ENCODE measurements around the gene PSORS1C2.
A peak's percentile ranks its signal among the peaks of the same experiment; 100 is the strongest.

The PSORS1C2 gene

GRCh38 chr6:31120151-31120915, 18.5 kb downstream of the PSORS1C2 start, which contains the start of gene CDSN:
Gene CDSN (minus strand): TSS chr6:31120446. CDS start chr6:31120419, 27 bp downstream.
- DNase-seq = no peak
- in situ Hi-C loops (cut with MboI; ENCODE audit: low pct_unique_long_range_greater_than_20kb, low sequenced_read_pairs) = no loop called here

GRCh38 chr6:31118178-31118577, 20.7 kb downstream of the PSORS1C2 start:
- in situ Hi-C loops (cut with MboI; ENCODE audit: low pct_unique_long_range_greater_than_20kb, low sequenced_read_pairs) = no loop called here
- DNase-seq = no peak

GRCh38 chr6:31116661-31117385, 22.0 kb downstream of the PSORS1C2 start:
- in situ Hi-C loops (cut with MboI; ENCODE audit: low pct_unique_long_range_greater_than_20kb, low sequenced_read_pairs) = no loop called here

DNA sequence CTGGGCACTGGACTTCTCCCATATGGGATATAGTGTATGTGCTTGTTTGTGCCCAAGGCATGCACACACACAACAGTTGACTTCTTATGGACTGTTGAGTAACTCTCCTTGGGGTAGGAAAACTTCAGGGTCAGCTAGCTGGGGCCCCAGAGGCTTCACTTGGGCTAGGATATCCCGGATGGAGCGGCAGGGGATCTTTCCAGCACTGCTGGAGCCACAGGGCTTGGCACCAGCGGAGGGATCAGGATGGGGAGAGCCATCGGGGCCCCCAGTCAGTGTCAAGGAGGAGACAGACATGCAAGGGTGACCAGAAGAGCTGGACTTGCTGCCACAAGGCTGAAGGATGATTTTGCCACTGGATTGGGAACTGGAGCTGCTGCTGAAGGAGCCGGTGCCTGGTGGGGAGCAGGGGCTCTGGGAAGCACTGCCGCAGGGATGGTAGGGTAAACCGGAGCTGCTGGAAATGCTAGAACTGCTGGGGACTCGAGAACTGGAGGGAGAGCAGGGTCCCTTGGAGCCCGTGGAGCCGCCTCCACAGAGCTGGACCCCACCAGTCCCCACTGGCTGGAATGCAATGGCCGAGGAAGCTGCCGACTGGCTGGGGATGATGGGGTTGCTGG, 22.8 kb downstream of the PSORS1C2 start:
- in situ Hi-C loops (cut with MboI; ENCODE audit: low pct_unique_long_range_greater_than_20kb, low sequenced_read_pairs) = no loop called here
- DNase-seq = no peak

More at GRCh38 chr6:31116661-31117385, 22.0 kb downstream of the PSORS1C2 start:
- DNase-seq = no peak

GRCh38 chr6:31114970-31115849, 23.7 kb downstream of the PSORS1C2 start:
- DNase-seq = no peak
- in situ Hi-C loops (cut with MboI; ENCODE audit: low pct_unique_long_range_greater_than_20kb, low sequenced_read_pairs) = no loop called here

DNA sequence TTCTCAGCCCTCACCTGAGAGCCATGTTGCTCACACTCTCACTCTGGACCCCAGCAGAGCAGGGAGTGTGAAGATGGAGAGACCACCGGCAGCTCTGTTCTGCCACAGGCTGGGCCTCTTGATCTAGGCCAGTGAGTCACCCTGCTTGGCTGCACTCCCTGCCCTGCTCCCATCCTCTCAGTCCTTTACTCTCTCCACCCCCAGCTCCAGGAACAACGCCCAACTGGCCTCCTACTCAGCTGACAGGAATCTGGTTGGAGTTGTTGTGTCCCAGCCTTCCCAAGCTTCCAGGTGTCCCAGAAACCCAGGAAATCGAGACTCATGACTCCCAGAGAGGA, 24.4 kb downstream of the PSORS1C2 start, which contains the start of gene PSORS1C1:
Gene PSORS1C1 (plus strand): TSS at position 260 of the 338 bp plus-strand sequence. CDS start 14,833 bp downstream, outside the sequence.
- no peak for DNase-seq
- in situ Hi-C loops (cut with MboI; ENCODE audit: low pct_unique_long_range_greater_than_20kb, low sequenced_read_pairs) = no loop called here

GRCh38 chr6:31113861-31114540, 24.9 kb downstream of the PSORS1C2 start:
- DNase-seq = no peak
- in situ Hi-C loops (cut with MboI; ENCODE audit: low pct_unique_long_range_greater_than_20kb, low sequenced_read_pairs) = no loop called here

DNA sequence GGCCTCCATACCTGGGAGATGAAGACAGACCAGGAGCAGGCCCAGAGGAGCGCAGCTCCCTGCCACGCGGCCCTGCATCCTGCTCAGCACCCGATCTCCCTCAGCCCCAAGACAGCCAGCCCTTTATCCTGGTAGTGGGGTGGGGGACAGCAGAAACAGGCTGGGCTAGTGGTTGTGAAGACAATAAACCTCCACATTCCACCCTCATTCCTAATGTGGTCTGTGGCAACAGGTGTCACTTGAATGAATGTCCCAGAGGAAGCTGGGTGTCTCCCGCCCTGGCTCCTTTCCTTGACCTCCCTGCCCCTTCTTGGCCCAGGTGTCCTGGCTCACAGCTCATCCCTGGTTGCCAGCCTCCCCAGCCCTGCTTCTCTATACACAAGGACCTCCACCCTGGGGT, 26.4 kb downstream of the PSORS1C2 start, which contains the start of gene C6orf15:
Gene C6orf15 (minus strand): TSS at position 98 of the 400 bp plus-strand sequence. CDS start 20 bp downstream, at position 78.
- in situ Hi-C loops (cut with MboI; ENCODE audit: low pct_unique_long_range_greater_than_20kb, low sequenced_read_pairs) = no loop called here
- no peak for DNase-seq

GRCh38 chr6:31111712-31112111, 27.2 kb downstream of the PSORS1C2 start:
- in situ Hi-C loops (cut with MboI; ENCODE audit: low pct_unique_long_range_greater_than_20kb, low sequenced_read_pairs) = no loop called here
- DNase-seq = no peak

DNA sequence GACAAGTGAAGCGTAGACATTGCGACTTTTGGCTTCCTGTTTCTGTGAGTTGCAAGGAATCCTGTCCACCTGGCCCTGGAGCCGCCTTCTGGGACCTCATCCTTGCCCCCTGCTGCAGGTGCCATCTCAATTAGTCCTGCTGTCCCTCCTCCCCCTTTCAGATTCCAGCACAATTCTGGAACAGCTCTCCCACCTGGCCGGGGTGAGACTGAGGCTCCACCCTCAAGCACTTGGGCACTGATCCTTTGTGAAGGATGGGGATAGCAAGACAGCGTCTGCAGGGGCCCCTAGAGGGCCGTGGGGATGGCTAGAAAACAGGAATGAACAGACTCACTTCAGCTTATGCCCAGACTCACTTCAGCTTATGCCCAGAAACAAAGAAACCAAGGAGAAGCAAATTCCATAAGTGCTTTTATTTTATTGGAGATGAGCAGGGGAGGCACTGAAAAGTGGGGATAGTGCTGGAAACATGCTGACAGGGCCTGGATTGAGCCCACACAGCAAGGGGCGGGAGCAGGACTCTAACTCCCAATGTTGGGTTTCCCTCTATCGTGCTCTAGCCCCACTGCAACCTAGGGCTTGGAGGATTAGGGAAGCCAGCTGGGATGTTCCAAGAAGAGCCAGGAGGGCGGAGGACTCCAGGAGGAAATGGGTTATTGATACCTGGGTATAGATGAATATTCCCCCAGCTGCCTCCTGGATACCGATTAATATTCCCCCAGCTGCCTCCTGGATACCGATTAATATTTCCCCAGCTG, 27.9 kb downstream of the PSORS1C2 start:
- DNase-seq = no peak
- in situ Hi-C loops (cut with MboI; ENCODE audit: low pct_unique_long_range_greater_than_20kb, low sequenced_read_pairs) = no loop called here

DNA sequence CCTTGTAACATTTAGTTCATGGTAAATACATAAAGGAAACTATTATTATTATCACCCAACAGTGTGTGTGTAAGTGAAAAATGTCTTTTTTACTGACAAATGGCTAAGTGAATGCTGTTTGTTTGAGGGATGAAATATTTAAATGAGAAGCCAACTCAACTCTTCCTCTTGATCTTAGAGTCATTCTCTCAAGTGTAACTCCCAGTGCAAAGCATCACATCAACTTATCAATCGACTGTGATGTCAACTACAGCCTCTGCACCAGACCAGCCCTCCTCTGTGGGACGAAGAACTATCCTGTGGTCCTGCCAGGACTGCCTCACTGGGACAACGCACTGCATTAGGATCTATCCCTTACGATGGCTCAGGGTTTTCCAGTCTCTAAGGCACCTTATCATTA, 31.8 kb downstream of the PSORS1C2 start:
- in situ Hi-C loops (cut with MboI; ENCODE audit: low pct_unique_long_range_greater_than_20kb, low sequenced_read_pairs) = no loop called here
- DNase-seq = no peak

DNA sequence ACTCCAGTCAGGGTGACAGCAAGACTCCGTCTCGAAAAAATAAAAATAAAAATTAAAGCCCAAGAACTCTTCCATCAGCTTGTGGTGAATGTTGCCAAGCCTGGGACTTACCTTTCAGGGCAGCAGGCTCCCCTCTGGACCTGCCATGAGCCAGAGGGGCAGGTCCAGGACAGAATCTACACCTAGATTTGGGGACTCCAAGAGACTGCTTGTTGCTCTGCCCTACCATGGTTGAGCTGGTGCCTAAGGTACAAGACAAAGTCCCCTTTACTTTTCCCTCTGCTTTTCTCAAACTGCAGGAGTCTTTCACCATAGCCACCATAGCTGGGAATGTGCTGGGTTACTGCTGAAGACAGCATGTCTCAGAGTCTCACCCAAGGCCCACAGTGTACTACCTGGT, 35.7 kb downstream of the PSORS1C2 start:
- in situ Hi-C loops (cut with MboI; ENCODE audit: low pct_unique_long_range_greater_than_20kb, low sequenced_read_pairs) = no loop called here
- DNase-seq = no peak

DNA sequence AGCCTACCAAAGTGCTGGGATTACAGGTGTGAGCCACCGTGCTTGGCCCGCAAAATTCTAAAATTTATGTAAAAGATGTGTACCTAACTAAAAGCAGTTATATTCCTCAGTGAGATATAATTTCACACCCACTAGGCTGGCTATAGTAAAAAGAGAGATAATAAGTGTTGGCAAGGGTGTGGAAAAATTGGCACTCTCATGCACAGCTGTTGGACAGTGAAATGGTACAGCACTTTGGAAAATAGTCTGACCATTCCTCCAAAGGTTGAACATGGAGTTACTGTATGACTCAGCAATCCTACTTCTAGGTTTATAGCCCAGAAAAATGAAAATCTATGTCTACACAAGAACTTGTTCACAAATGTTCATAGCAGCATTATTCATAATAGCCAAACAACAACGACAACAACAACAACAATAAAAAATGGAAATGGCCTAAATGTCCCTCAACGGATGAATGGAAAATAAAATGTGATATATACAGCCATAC, 40.4 kb downstream of the PSORS1C2 start:
- no peak for DNase-seq
- in situ Hi-C loops (cut with MboI; ENCODE audit: low pct_unique_long_range_greater_than_20kb, low sequenced_read_pairs) = no loop called here

DNA sequence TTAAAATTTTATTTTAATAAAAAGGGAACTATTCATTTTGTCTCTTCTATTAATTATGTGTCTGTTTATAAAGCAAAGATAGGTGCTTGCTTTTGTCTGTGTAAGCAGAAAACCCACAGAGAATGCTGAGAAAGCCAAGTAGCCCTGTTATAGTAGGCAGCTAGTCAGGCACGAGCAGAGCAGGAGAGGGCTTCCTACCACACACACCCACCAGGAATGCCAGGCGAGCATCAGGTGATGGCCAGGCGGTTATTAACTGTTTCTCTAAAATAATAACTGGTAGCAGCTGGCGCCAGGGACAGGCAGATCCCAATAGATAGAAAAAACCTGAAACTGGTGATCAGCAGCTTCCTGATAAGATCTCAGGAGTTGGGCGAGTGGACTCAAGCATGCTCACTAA, 42.2 kb downstream of the PSORS1C2 start:
- in situ Hi-C loops (cut with MboI; ENCODE audit: low pct_unique_long_range_greater_than_20kb, low sequenced_read_pairs) = no loop called here
- no peak for DNase-seq

DNA sequence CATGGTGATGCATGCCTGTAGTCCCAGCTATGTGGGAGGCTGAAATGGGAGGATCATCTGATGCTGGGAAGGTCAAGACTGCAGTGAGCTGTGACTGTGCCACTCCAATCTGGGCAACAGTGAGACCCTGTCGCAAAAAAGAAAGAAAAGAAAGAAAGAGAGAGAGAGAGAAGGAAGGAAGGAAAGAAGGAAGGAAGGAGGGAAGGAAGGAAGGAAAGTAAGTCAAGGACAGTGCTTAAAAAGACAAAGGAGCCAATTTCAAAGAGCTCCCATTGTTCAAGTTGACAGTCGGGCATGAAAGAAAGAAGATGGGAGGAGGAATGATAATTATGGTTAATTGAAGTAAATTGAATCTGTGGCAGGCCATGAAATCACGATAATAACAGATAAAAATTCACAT, 42.7 kb downstream of the PSORS1C2 start:
- in situ Hi-C loops (cut with MboI; ENCODE audit: low pct_unique_long_range_greater_than_20kb, low sequenced_read_pairs) = no loop called here
- DNase-seq = no peak

- DNase-seq = peak; percentile 28
- in situ Hi-C loops (cut with MboI; ENCODE audit: low pct_unique_long_range_greater_than_20kb, low sequenced_read_pairs) = no loop called here
These were observed 44.4 kb downstream of the PSORS1C2 start for GRCh38 chr6:31094389-31094881.

DNA sequence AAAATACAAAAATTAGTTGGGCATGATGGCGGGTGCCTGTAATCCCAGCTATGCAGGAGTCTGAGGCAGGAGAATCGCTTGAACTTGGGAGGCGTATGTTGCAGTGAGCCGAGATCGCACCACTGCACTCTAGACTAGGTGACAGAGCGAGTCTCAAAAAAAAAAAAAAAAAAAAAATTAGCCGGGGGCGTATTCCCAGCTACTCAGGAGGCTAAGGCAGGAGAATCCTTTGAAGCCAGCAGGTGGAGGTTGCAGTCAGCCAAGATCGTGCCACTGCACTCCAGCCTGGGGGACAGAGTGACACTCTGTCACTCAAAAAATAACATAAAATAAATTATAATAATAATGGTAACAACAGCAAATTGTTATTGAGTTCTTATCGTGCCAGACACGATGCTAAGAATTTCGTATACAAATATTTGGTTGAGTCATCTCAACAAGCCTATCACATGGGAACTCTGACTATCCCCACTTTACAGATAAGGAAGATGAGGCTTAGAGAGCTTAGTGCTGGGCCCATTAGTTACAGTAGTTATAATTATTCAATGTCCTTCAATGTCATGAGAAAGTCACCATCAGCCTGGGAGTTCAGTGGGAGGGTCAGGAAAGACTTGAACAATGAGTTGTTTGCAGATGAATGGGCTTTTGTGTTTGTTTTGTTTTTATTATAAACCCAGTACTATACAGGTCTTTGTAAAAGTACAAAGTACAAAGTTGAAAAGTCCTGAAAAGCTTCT, 45.9 kb downstream of the PSORS1C2 start:
- in situ Hi-C loops (cut with MboI; ENCODE audit: low pct_unique_long_range_greater_than_20kb, low sequenced_read_pairs) = no loop called here
- no peak for DNase-seq

Measured in KBM-7 (cell line).